ENCODE measurements around the gene HELZ. TPM values are rescaled to one million over a fixed set of nuclear protein-coding genes. Genes with fewer than 3 reads are reported as not detected.

HELZ gene, protein sequence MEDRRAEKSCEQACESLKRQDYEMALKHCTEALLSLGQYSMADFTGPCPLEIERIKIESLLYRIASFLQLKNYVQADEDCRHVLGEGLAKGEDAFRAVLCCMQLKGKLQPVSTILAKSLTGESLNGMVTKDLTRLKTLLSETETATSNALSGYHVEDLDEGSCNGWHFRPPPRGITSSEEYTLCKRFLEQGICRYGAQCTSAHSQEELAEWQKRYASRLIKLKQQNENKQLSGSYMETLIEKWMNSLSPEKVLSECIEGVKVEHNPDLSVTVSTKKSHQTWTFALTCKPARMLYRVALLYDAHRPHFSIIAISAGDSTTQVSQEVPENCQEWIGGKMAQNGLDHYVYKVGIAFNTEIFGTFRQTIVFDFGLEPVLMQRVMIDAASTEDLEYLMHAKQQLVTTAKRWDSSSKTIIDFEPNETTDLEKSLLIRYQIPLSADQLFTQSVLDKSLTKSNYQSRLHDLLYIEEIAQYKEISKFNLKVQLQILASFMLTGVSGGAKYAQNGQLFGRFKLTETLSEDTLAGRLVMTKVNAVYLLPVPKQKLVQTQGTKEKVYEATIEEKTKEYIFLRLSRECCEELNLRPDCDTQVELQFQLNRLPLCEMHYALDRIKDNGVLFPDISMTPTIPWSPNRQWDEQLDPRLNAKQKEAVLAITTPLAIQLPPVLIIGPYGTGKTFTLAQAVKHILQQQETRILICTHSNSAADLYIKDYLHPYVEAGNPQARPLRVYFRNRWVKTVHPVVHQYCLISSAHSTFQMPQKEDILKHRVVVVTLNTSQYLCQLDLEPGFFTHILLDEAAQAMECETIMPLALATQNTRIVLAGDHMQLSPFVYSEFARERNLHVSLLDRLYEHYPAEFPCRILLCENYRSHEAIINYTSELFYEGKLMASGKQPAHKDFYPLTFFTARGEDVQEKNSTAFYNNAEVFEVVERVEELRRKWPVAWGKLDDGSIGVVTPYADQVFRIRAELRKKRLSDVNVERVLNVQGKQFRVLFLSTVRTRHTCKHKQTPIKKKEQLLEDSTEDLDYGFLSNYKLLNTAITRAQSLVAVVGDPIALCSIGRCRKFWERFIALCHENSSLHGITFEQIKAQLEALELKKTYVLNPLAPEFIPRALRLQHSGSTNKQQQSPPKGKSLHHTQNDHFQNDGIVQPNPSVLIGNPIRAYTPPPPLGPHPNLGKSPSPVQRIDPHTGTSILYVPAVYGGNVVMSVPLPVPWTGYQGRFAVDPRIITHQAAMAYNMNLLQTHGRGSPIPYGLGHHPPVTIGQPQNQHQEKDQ (N-terminal part only)
- total RNA-seq = 28.1 and 39.8 TPM in 2 replicates
- 14.1 and 18.9 TPM in 2 replicates for polyA plus RNA-seq
- polyA plus RNA-seq (2012) = 5.3 and 10.2 TPM in 2 replicates
- polyA minus RNA-seq (ENCODE audit: low replicate concordance) = 16.3 and 21.7 TPM in 2 replicates

GRCh38 chr17:67245073-67245693 is at the start of gene HELZ:
HELZ (minus strand) TSS chr17:67245196; CDS start chr17:67218804, 26,392 bp downstream.
- Histone ChIP-seq H2AFZ (ENCODE audit: low read length) (peak within 1 kb of the TSS; percentile 60), H3K79me2 (ENCODE audit: control insufficient read depth, insufficient read depth, low read length) (peaks cover 36% of the 10 kb centered on the region), H3K4me3 (replicated peaks in 1 of 4; ENCODE audit: control extremely low read depth in 1 of 4, insufficient read depth in 1 of 4, low read depth in 3 of 4, low read length in 4 of 4) (peak within 1 kb of the TSS; percentile 78 to 92 (median 86)), H3K9me3 (ENCODE audit: control insufficient read depth, insufficient read depth, low read depth, low read length) (no peaks in the 10 kb centered on the region), H3K36me3 (ENCODE audit: control insufficient read depth, insufficient read depth, low read length) (no peaks in the 10 kb centered on the region), H3K4me1 (ENCODE audit: control insufficient read depth, extremely low read depth, insufficient read depth, low read length) (peaks cover 6% of the 10 kb centered on the region), H3K9ac (ENCODE audit: insufficient read depth, low read length) (peak within 1 kb of the TSS; percentile 89), H3K27ac (ENCODE audit: insufficient read depth, low read length) (peak within 1 kb of the TSS; percentile 57), H3K4me2 (ENCODE audit: extremely low read depth, insufficient read depth, low read length) (peak within 1 kb of the TSS; percentile 99), H4K20me1 (ENCODE audit: control insufficient read depth, extremely low read depth, insufficient read depth, low read length) (no peaks in the 10 kb centered on the region), H3K27me3 (ENCODE audit: control insufficient read depth, insufficient read depth, low read length) (no peaks in the 10 kb centered on the region)
- no peak for TF ChIP-seq EZH2 (IDR thresholded peaks at IDR 0.05; ENCODE audit: low read length, missing control alignments)
- TF ChIP-seq, protein P1, sequence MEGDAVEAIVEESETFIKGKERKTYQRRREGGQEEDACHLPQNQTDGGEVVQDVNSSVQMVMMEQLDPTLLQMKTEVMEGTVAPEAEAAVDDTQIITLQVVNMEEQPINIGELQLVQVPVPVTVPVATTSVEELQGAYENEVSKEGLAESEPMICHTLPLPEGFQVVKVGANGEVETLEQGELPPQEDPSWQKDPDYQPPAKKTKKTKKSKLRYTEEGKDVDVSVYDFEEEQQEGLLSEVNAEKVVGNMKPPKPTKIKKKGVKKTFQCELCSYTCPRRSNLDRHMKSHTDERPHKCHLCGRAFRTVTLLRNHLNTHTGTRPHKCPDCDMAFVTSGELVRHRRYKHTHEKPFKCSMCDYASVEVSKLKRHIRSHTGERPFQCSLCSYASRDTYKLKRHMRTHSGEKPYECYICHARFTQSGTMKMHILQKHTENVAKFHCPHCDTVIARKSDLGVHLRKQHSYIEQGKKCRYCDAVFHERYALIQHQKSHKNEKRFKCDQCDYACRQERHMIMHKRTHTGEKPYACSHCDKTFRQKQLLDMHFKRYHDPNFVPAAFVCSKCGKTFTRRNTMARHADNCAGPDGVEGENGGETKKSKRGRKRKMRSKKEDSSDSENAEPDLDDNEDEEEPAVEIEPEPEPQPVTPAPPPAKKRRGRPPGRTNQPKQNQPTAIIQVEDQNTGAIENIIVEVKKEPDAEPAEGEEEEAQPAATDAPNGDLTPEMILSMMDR (conservative IDR thresholded peaks at IDR 0.05 in 1 of 2, IDR thresholded peaks at IDR 0.05 in 1 of 2; ENCODE audit: low read depth in 1 of 2, low read length in 2 of 2) = no peak
- DNase-seq (ENCODE audit: low read depth in 2 of 2) = peak; percentile 81 to 84

DNA sequence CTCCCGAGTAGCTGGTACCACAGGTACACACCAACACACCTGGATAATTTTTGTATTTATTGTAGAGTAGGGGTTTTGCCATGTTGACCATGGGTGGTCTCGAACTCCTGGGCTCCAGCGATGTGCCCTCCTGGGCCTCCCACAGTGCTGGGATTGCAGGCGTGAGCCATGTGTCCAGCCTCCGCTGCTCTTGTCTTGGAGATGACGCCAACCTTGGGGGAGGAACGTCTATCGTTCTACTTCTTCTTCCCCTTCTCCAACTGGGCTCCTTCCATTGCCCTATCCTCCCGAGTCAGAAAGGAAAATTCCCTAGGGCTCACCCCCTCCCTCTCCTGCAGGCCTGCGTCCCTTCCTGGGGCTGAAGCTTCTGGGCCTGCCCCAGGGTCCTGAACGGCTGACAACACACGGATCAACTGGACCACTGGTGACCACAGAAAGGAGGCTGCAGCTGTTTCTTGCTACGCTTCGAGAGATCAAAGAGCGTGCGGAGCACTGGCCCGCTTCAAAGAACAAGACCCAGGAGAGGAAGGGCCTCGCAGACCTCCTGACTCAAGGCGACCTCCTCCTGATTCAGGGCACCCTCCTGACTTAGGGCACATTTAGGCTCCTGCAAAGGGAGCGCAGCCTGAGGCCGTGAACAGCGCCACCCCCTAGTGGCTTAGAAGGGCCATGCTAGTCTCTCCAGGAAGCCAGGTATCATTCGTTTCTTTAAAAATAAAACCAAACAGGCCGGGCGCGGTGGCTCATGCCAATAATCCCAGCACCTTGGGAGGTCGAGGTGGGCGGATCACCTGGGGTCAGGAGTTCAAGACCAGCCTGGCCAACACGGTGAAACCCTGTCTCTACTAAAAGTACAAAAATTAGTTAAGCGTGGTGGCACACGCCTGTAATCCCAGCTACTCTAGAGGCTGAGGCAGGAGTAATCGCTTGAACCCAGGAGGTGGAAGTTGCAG is 48.5 kb upstream of the HELZ start:
- Histone ChIP-seq H3K9ac (ENCODE audit: insufficient read depth, low read length) (no peak overlapping the region), H2AFZ (ENCODE audit: low read length) (no peak overlapping the region), H3K4me3 (replicated peaks in 1 of 4; ENCODE audit: control extremely low read depth in 1 of 4, insufficient read depth in 1 of 4, low read depth in 3 of 4, low read length in 4 of 4) (no peak overlapping the region), H3K4me1 (ENCODE audit: control insufficient read depth, extremely low read depth, insufficient read depth, low read length) (peaks cover 2% of the 10 kb centered on the region), H3K27ac (ENCODE audit: insufficient read depth, low read length) (no peak overlapping the region), H3K36me3 (ENCODE audit: control insufficient read depth, insufficient read depth, low read length) (no peaks in the 10 kb centered on the region), H3K4me2 (ENCODE audit: extremely low read depth, insufficient read depth, low read length) (peak overlapping the region; percentile 25), H3K9me3 (ENCODE audit: control insufficient read depth, insufficient read depth, low read depth, low read length) (no peaks in the 10 kb centered on the region), H4K20me1 (ENCODE audit: control insufficient read depth, extremely low read depth, insufficient read depth, low read length) (no peaks in the 10 kb centered on the region), H3K27me3 (ENCODE audit: control insufficient read depth, insufficient read depth, low read length) (no peaks in the 10 kb centered on the region), H3K79me2 (ENCODE audit: control insufficient read depth, insufficient read depth, low read length) (no peaks in the 10 kb centered on the region)
- TF ChIP-seq EZH2 (IDR thresholded peaks at IDR 0.05; ENCODE audit: low read length, missing control alignments) = no peak
- TF ChIP-seq, protein P1 (conservative IDR thresholded peaks at IDR 0.05 in 1 of 2, IDR thresholded peaks at IDR 0.05 in 1 of 2; ENCODE audit: low read depth in 1 of 2, low read length in 2 of 2) = peak; percentile 75 to 82
- peak; percentile 9 to 50 for DNase-seq (ENCODE audit: low read depth in 2 of 2)

Data from fibroblast of lung (primary cell).